ENCODE measurements around the gene SRP68. TPM values are rescaled to one million over a fixed set of nuclear protein-coding genes. Genes with fewer than 3 reads are reported as not detected.
A peak's percentile ranks its signal among the peaks of the same experiment; 100 is the strongest.

SRP68 gene
- total RNA-seq, 1 experiment from 2014 or later: 90.7 TPM

- peaks cover 20% of the 10 kb centered on the region for H3K4me1 Mint-ChIP-seq
- H3K36me3 Mint-ChIP-seq: no peaks in the 10 kb centered on the region
- ChIA-PET CTCF (interaction anchor here (0.6 to 1.2 kb wide), 4 partner anchors 13 to 166 kb away, joined by 3 to 7 read pairs (median 4); no protein-coding TSS in a partner anchor), POLR2A (no interaction called here)
- H3K27me3 Mint-ChIP-seq (ENCODE audit: low read depth): no peaks in the 10 kb centered on the region
- no peak for TF ChIP-seq USF1 (CRISPR knock-in tag; IDR thresholded peaks at IDR 0.05)
- TF ChIP-seq NFATC4 (CRISPR knock-in tag; IDR thresholded peaks at IDR 0.05): no peak
- no peak for TF ChIP-seq IRF2 (CRISPR knock-in tag; IDR thresholded peaks at IDR 0.05; ENCODE audit: borderline replicate concordance, low read depth)
- TF ChIP-seq FOXK1 (CRISPR knock-in tag; IDR thresholded peaks at IDR 0.05): no peak
- peak; percentile 22; the same call in 1 of the 2 replicates for TF ChIP-seq GABPB1 (CRISPR knock-in tag; IDR thresholded peaks at IDR 0.05)
- no peak for TF ChIP-seq JAZF1 (CRISPR knock-in tag; IDR thresholded peaks at IDR 0.05)
- no peak for ATAC-seq
- H3K4me3 Mint-ChIP-seq: no peak within 1 kb of the TSS
- no peaks in the 10 kb centered on the region for H3K9me3 Mint-ChIP-seq
- no peak for DNase-seq (ENCODE audit: low spot score)
- H3K27ac Mint-ChIP-seq: peak within 1 kb of the TSS; percentile 57; the same call in 1 of the 2 replicates
Measured at GRCh38 chr17:76027159-76027839, 45.0 kb downstream of the SRP68 start, which contains the start of gene EVPL. EVPL (minus strand) TSS chr17:76027306; CDS start chr17:76027198, 108 bp downstream.

- ChIA-PET POLR2A (no interaction called here), CTCF (interaction anchor here (0.6 to 1.4 kb wide), 4 partner anchors 12 to 165 kb away, joined by 3 to 11 read pairs (median 4); no protein-coding TSS in a partner anchor)
- Mint-ChIP-seq H3K4me1 (peaks cover 20% of the 10 kb centered on the region), H3K4me3 (no peak overlapping the region), H3K27ac (no peak overlapping the region), H3K9me3 (no peaks in the 10 kb centered on the region), H3K27me3 (ENCODE audit: low read depth) (no peaks in the 10 kb centered on the region), H3K36me3 (no peaks in the 10 kb centered on the region)
- ATAC-seq (no peak), DNase-seq (ENCODE audit: low spot score) (no peak)
- TF ChIP-seq MYBL2 (CRISPR knock-in tag; IDR thresholded peaks at IDR 0.05): no peak
- no peak for TF ChIP-seq RORB (CRISPR knock-in tag; IDR thresholded peaks at IDR 0.05)
- no peak for TF ChIP-seq CBFB (CRISPR knock-in tag; IDR thresholded peaks at IDR 0.05; ENCODE audit: low read depth)
- no peak for TF ChIP-seq ETV6 (CRISPR knock-in tag; IDR thresholded peaks at IDR 0.05)
- no peak for TF ChIP-seq PRDM15 (CRISPR knock-in tag; IDR thresholded peaks at IDR 0.05)
- TF ChIP-seq ZNF219 (CRISPR knock-in tag; IDR thresholded peaks at IDR 0.05; ENCODE audit: borderline replicate concordance): no peak
- TF ChIP-seq FOXK1 (CRISPR knock-in tag; IDR thresholded peaks at IDR 0.05): no peak
Measured at GRCh38 chr17:76026714-76027158, 45.6 kb downstream of the SRP68 start.

GRCh38 chr17:76025294-76025693 is 47.0 kb downstream of the SRP68 start:
- no peak overlapping the region for H3K4me3 Mint-ChIP-seq
- H3K9me3 Mint-ChIP-seq: no peaks in the 10 kb centered on the region
- ATAC-seq (no peak), DNase-seq (ENCODE audit: low spot score) (no peak)
- no peaks in the 10 kb centered on the region for H3K27me3 Mint-ChIP-seq (ENCODE audit: low read depth)
- CTCF ChIA-PET: interaction anchor here (1.2 to 1.4 kb wide), 2 partner anchors 11 to 25 kb away, joined by 4 to 11 read pairs; partner anchors contain the start of gene CDK3
- no peaks in the 10 kb centered on the region for H3K36me3 Mint-ChIP-seq
- TF ChIP-seq ZNF121 (CRISPR knock-in tag; IDR thresholded peaks at IDR 0.05) (no peak), STAT6 (CRISPR knock-in tag; conservative IDR thresholded peaks at IDR 0.05; ENCODE audit: low read depth) (no peak), ZBTB21 (CRISPR knock-in tag; IDR thresholded peaks at IDR 0.05; ENCODE audit: borderline replicate concordance) (no peak), ZNF671 (CRISPR knock-in tag; IDR thresholded peaks at IDR 0.05) (no peak)
- POLR2A ChIA-PET: no interaction called here
- H3K27ac Mint-ChIP-seq: no peak overlapping the region
- peaks cover 20% of the 10 kb centered on the region for H3K4me1 Mint-ChIP-seq
